Spleen (tissue), 11 donors: ENCODE data around the gene CCDC138. TPM values are rescaled to one million over a fixed set of nuclear protein-coding genes. Genes with fewer than 3 reads are reported as not detected.

Source experiments
- DNase-seq: peaks from one replicate; pipeline ENCODE4 v3.0.0-alpha.2; 2020
- H3K27ac ChIP-seq, 8 donors: fragments of 200-600 bp; sonication (generic) in 7 of 8; 1 replicate in 4 of 8; 2 replicates in 4 of 8; pipeline versions ENCODE4 v1.5.0 to v1.8.0; 2016 to 2021; ENCODE audit warnings: inconsistent platforms in 4 of 8, mild to moderate bottlenecking in 4 of 8, moderate library complexity in 1 of 8
- H3K27me3 ChIP-seq, 7 donors: fragments of 200-600 bp; sonication (generic) in 6 of 7; replicated peaks in 1 of 7; 1 replicate in 4 of 7; 2 replicates in 3 of 7; pipeline versions ENCODE4 v1.5.0 to v1.8.0; 2016 to 2021; ENCODE audit warnings: inconsistent platforms in 3 of 7, mild to moderate bottlenecking in 1 of 7
- H3K36me3 ChIP-seq, 6 donors: fragments of 200-600 bp; sonication (generic) in 5 of 6; 1 replicate in 4 of 6; 2 replicates in 2 of 6; pipeline versions ENCODE4 v1.5.0 to v1.8.0; 2016 to 2021; ENCODE audit warnings: inconsistent platforms in 2 of 6
- H3K4me1 ChIP-seq, 6 donors: fragments of 200-600 bp; sonication (generic) in 5 of 6; 1 replicate in 3 of 6; 2 replicates in 3 of 6; pipeline versions ENCODE4 v1.5.0 to v1.8.0; 2016 to 2021; ENCODE audit warnings: inconsistent platforms in 3 of 6
- H3K4me3 ChIP-seq, 8 donors: fragments of 200-600 bp; sonication (generic) in 7 of 8; 1 replicate in 4 of 8; 2 replicates in 4 of 8; pipeline versions ENCODE4 v1.5.0 to v1.8.0; 2016 to 2021; ENCODE audit warnings: inconsistent platforms in 4 of 8, mild to moderate bottlenecking in 4 of 8, moderate library complexity in 2 of 8
- H3K9me3 ChIP-seq, 8 donors: fragments of 200-600 bp; sonication (generic) in 7 of 8; 1 replicate in 4 of 8; 2 replicates in 4 of 8; pipeline versions ENCODE4 v1.5.0 to v1.8.0; 2016 to 2021; ENCODE audit warnings: inconsistent platforms in 4 of 8
- POLR2A ChIP-seq, 3 donors: fragments of 450-650 bp; IDR thresholded peaks; one replicate each; pipeline ENCODE4 v1.5.1; 2017; ENCODE audit warnings: antibody characterized with exemption in 3 of 3, mild to moderate bottlenecking in 1 of 3
- POLR2AphosphoS5 ChIP-seq, 3 donors: sonication (generic); formaldehyde crosslinking; IDR thresholded peaks; one replicate each; pipeline ENCODE4 v1.5.1; 2017; ENCODE audit warnings: antibody characterized with exemption in 3 of 3
- WGBS, 5 donors: extraction: QIAGEN DNeasy Blood & Tissue Kit in 3 of 5; methylation state at CpG; one replicate each; pipeline versions ENCODE4 v1.1.5 to v1.1.7; 2013 to 2018; 5-methylcytosine and 5-hydroxymethylcytosine counted together
- intact Hi-C: fragments of 100-400 bp; cut with DNase I; formaldehyde crosslinking; loops from one replicate; pipeline ENCODE4 v1.15.0; 2023; ENCODE audit warnings: low total_unique reads
- polyA plus RNA-seq, 3 donors: library from polyadenylated mRNA; stranded (reverse); fragments of 200-250 nt; gene quantifications; one replicate each; pipeline ENCODE4 v1.2.1, GENCODE V29; 2013
- total RNA-seq, 7 donors: library from RNA; depleted of rRNA in 3 of 7; stranded (reverse); fragments of >200 nt in 3 of 7; fragmentation: NEBNext Ultra II Directional in 4 of 7; extraction: Animal tissue kit (Norgen Biotek cat#: 25700) in 4 of 7; gene quantifications; one replicate each; pipeline versions ENCODE4 v1.1.0 to v1.2.1, GENCODE V29; 2016 to 2021
- TF ChIP-seq, protein P1 (sequence below), 11 experiments: fragments of 200-600 bp in 7 of 11; fragments of 450-650 bp in 4 of 11; sonication (generic) in 4 of 11; IDR thresholded peaks in 8 of 11; conservative IDR thresholded peaks in 3 of 11; 1 replicate in 7 of 11; 2 replicates in 4 of 11; pipeline versions ENCODE4 v1.4.0 to v1.8.0; 2016 to 2021; ENCODE audit warnings: antibody characterized with exemption in 11 of 11, inconsistent platforms in 4 of 11, mild to moderate bottlenecking in 1 of 11
- donor health status: healthy with polysubstance abuse.
- donor health status: DM: no; HTN: no; CAD: no; lungs with moderate emphysema.
- donor health status: DM: no; HTN: no; CAD: no.
- donor health status: Bipolar disorder and iron deficiency.
- donor health status: healthy.
- donor health status: DM: no; HTN: no; CAD: no.
- donor health status: DM: yes; HTN: yes; CAD: no.

Gene CCDC138
- total and polyA plus RNA-seq, 10 donors = 2.0 to 10.5 (median 4.2) TPM

DNA sequence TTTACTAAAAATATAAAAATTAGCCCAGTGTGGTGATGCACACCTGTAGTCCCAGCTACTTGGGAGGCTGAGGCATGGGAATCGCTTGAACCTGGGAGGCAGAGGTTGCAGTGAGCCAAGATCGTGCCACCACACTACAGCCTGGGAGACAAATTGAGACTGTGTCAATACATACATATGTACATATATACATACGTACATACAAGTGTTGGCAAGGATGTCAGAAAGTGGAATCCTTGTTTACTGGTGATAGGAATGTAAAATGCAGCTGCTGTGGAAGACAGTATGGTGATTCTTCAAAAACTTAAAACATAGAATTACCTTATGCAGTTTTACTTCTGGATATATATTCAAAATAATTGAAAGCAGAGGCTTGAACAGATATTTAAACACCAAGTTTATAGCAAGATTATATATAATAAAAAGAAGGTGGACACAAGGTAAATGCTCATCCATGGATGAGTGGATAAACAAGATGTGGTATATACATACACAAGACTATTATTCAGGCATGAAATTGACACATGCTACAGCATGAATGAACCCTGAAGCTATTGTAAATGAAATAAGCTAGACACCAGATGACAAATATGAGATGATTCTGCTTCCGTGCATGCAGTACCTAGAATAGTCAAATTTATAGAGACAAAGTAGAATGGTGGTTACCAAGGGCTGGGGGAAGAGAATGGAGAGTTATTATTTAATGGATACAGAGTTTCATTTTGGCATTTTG is 43.2 kb downstream of the CCDC138 start:
- no peak overlapping the region for H3K27ac ChIP-seq
- H3K4me1 ChIP-seq = no peaks in the 10 kb centered on the region
- no peak for DNase-seq
- H3K9me3 ChIP-seq = no peaks in the 10 kb centered on the region
- H3K36me3 ChIP-seq = no peaks in the 10 kb centered on the region
- no peak overlapping the region for H3K4me3 ChIP-seq
- intact Hi-C loops = no loop called here
- no peaks in the 10 kb centered on the region for H3K27me3 ChIP-seq
- 94 to 99% (median 96%) methylated on average over 4 of the region's 4 CpGs for WGBS, 5 donors
- TF ChIP-seq, protein P1, sequence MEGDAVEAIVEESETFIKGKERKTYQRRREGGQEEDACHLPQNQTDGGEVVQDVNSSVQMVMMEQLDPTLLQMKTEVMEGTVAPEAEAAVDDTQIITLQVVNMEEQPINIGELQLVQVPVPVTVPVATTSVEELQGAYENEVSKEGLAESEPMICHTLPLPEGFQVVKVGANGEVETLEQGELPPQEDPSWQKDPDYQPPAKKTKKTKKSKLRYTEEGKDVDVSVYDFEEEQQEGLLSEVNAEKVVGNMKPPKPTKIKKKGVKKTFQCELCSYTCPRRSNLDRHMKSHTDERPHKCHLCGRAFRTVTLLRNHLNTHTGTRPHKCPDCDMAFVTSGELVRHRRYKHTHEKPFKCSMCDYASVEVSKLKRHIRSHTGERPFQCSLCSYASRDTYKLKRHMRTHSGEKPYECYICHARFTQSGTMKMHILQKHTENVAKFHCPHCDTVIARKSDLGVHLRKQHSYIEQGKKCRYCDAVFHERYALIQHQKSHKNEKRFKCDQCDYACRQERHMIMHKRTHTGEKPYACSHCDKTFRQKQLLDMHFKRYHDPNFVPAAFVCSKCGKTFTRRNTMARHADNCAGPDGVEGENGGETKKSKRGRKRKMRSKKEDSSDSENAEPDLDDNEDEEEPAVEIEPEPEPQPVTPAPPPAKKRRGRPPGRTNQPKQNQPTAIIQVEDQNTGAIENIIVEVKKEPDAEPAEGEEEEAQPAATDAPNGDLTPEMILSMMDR (IDR thresholded peaks at IDR 0.05 in 8 of 11, conservative IDR thresholded peaks at IDR 0.05 in 3 of 11) = no peak
- TF ChIP-seq POLR2AphosphoS5 (IDR thresholded peaks at IDR 0.05) (no peak), POLR2A (IDR thresholded peaks at IDR 0.05) (no peak)

DNA sequence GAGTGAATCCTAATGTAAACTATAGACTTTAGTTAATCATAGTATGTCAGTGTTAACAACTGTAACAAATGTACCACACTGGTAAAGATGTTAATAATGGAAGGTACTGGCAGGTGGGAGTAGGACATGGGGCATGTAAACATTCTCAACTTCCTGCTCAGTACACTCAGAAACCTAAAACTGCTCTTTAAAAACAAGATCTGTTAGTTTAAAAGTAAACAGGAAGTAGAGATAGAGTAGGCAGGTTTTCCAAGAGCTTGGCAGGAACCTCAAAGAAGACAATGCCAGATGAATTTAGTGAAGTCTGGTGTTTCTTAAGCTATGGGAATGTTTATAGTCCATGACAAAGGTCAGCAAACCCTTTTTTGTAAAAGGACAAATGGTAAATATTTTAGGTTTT is 46.6 kb downstream of the CCDC138 start:
- no peaks in the 10 kb centered on the region for H3K36me3 ChIP-seq
- intact Hi-C loops = no loop called here
- no peak overlapping the region for H3K4me3 ChIP-seq
- DNase-seq = no peak
- no peaks in the 10 kb centered on the region for H3K4me1 ChIP-seq
- peaks cover 0 to 25% (median 17%) of the 10 kb centered on the region in 8 donors for H3K9me3 ChIP-seq
- H3K27me3 ChIP-seq = no peaks in the 10 kb centered on the region
- TF ChIP-seq POLR2A (IDR thresholded peaks at IDR 0.05) = no peak
- TF ChIP-seq, protein P1 (IDR thresholded peaks at IDR 0.05 in 8 of 11, conservative IDR thresholded peaks at IDR 0.05 in 3 of 11) = no peak
- TF ChIP-seq POLR2AphosphoS5 (IDR thresholded peaks at IDR 0.05) = no peak
- no peak overlapping the region for H3K27ac ChIP-seq

DNA sequence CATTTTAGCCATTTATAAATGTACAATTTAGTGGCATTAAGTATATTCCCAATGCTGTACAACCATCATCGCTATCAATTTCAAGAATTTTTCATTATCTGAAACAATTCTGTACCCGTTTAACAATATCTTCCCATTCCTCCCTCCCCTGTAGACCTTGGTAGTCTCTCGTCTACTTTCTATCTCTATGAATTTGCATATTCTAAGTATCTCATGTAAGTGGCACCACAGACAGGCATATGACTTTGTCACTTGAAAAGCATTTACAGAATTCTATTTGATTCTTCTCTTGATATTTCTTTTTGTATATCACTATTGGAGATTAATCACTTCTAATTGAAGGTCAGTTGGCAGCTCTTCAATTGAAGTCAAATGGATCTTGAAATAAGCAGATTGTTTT is 48.0 kb downstream of the CCDC138 start:
- no peak for TF ChIP-seq POLR2AphosphoS5 (IDR thresholded peaks at IDR 0.05)
- TF ChIP-seq, protein P1 (IDR thresholded peaks at IDR 0.05 in 8 of 11, conservative IDR thresholded peaks at IDR 0.05 in 3 of 11) = no peak
- TF ChIP-seq POLR2A (IDR thresholded peaks at IDR 0.05) = no peak
- intact Hi-C loops = no loop called here
- 77 to 92% (median 88%) methylated on average over 3 of the region's 3 CpGs for WGBS, 5 donors
- Histone ChIP-seq H3K4me3 (no peak overlapping the region), H3K27me3 (no peaks in the 10 kb centered on the region), H3K4me1 (no peaks in the 10 kb centered on the region), H3K36me3 (peaks cover 0 to 5% (median 0%) of the 10 kb centered on the region in 6 donors), H3K27ac (no peak overlapping the region), H3K9me3 (peaks cover 0 to 34% (median 30%) of the 10 kb centered on the region in 8 donors)
- no peak for DNase-seq

DNA sequence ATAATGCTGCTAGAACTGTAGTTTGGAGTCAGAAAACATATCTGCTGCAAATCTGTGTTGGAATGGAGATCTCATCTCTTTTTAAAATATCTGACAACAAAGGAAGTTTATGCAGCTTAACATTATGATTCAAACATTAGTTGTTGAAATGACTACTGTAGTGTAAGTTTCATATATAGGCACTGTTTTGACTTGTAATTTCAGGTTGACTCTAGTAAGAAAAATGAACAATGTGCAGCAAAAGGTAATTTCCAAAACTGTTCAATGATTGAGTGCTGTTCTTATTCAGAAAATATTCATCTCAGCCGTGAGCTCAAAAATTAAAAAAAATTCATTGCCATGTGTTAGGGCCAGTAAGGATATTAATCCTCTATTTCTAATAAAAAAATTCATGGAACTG is 48.5 kb downstream of the CCDC138 start:
- TF ChIP-seq POLR2A (IDR thresholded peaks at IDR 0.05) = no peak
- no peak for TF ChIP-seq POLR2AphosphoS5 (IDR thresholded peaks at IDR 0.05)
- TF ChIP-seq, protein P1 (IDR thresholded peaks at IDR 0.05 in 8 of 11, conservative IDR thresholded peaks at IDR 0.05 in 3 of 11) = no peak
- Histone ChIP-seq H3K36me3 (peaks cover 0 to 9% (median 0%) of the 10 kb centered on the region in 6 donors), H3K4me1 (no peaks in the 10 kb centered on the region), H3K4me3 (no peak overlapping the region), H3K27me3 (no peaks in the 10 kb centered on the region), H3K27ac (no peak overlapping the region), H3K9me3 (peaks cover 0 to 38% (median 33%) of the 10 kb centered on the region in 8 donors)
- DNase-seq = no peak
- WGBS, 5 donors = 72 to 83% (median 80%) methylated on average over 1 of the region's 1 CpG
- intact Hi-C loops = no loop called here
